GM12875 (cell line): Measurements from ENCODE around the gene ZBTB47.

ENCODE experiments used
- H3K4me3 ChIP-seq: one replicate; pipeline ENCODE4 v1.5.1; 2011; ENCODE audit warnings: low read depth, low read length, control low read depth
- CTCF ChIP-seq: IDR thresholded peaks from 2 replicates; pipeline ENCODE4 v1.5.1; 2011; ENCODE audit warnings: low read depth, mild to moderate bottlenecking, control low read depth, inconsistent platforms, low read length, moderate library complexity, borderline replicate concordance; ENCODE audit not compliant: insufficient read depth

ZBTB47 gene

GRCh38 chr3:42652251-42652610 is 1.3 kb upstream of the ZBTB47 start:
- no peak for TF ChIP-seq CTCF
- no peak overlapping the region for H3K4me3 ChIP-seq

DNA sequence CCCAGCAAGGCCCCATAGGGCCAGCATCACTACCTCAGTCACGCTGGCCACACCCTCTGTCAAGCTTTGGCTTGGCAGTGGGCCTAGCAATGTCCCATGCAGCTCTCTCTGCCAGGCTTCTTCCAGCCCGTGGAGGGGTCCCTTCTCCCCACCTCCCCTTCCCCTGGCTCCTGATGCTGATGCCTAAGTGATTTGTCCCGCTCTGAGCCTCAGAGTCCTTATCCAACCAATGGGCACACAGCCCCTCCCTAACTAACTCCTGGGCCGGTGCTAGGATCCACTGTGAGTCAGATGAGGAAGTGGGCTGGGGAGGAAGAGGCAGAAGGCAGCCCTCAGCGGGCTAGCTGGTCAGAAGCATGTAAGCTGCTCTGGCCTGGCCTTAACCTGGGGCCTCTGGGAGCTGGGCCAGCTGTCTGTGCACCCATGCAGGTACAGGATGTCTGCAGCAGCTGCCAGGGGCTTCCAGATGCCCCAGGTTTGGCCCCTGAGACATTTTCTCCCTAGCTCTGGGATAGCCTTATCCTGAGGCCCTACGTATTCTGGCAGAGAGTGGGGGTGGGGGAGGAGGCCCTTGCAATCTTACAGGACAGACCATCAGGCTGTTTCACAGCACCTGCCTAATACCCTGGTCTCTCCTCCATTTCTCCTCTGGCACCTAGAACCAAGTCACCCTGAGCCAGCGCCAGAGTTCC is 740 bp upstream of the ZBTB47 start:
- TF ChIP-seq CTCF = no peak
- no peak overlapping the region for H3K4me3 ChIP-seq

DNA sequence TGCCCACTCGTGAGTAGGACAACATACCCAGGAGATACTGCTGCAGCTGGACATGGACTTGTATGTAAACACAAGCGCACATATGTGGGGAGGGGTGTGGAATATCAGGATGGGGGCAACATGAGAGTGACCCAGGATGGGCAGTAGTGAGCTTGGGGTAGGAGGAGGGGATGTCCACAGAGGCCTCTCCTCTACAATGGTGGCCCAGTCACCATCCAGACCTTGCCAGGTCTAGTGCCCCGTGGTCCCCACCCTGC is 266 bp upstream of the ZBTB47 start:
- TF ChIP-seq CTCF = no peak
- H3K4me3 ChIP-seq = no peak overlapping the region

DNA sequence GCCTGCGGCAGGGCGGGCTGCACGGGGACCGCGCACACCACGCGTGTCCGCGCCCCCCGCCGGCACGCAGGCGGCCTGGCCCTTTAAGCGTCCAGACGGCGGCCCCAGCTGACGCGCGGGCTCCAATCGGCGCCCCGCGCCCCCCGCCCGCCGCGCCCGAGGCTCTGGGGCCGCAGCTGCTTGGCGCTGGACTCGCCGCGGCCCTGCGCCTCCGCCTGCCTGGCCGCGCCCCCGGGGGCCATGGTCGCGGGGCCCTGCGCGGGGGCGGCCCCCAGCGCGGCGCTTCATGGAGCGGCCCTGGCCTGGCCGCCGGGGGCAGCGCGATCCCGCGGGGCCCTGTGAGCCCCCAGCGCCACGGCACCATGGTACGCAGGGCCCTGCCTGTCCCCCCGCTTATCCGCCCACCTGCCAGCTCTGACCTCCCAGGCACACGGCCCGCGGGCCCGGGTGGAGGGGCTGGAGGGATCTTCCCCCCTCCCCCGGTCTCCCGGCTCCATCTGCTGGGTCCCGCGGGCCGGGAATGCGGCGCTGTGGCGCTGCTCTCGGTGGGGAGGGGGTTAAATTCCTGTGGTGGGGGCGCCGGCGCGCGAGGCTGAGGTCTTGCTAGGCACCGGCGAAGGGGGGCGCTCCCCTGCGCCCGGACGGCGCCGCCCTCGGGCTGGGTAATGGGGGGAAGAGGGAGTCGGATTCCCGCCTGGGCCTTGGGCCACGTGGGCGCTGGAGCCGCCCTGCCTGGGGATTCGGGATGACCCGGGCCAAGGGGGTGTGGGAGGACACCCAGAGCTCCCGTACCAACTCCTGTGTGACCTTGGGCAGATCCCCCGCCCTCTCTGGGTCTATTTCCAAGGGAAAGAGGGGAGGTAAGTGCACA is 1.1 kb downstream of the ZBTB47 start:
- no peak for TF ChIP-seq CTCF
- peak overlapping the region; percentile 51 for H3K4me3 ChIP-seq

DNA sequence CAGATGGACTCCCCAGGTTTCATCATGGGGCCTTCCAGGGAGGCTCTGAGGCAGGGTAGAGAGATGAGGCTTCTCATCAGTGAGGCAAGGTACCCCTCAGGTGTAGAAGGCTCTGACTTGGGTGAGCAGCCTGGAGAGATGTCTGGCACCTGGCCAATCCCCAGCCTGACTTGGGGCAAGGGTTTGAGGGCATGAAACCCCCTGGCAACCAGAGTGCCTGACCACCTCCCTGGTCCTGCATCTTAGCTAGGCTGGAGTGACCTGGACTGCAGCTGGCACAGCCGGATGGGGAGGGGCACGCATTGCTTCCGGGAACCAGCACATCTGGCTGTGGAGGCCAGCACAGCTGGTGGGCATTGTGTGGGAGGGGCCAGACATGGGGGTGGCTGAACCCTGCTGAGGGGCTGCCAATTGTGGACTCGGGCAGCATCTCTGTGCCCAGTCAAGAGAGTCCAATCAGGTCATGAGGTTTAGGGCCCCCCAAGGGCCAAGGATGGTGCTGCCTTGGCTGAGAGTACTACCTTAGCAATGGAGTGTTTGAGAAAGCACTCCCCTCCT is 1.9 kb downstream of the ZBTB47 start:
- no peak for TF ChIP-seq CTCF
- no peak overlapping the region for H3K4me3 ChIP-seq

DNA sequence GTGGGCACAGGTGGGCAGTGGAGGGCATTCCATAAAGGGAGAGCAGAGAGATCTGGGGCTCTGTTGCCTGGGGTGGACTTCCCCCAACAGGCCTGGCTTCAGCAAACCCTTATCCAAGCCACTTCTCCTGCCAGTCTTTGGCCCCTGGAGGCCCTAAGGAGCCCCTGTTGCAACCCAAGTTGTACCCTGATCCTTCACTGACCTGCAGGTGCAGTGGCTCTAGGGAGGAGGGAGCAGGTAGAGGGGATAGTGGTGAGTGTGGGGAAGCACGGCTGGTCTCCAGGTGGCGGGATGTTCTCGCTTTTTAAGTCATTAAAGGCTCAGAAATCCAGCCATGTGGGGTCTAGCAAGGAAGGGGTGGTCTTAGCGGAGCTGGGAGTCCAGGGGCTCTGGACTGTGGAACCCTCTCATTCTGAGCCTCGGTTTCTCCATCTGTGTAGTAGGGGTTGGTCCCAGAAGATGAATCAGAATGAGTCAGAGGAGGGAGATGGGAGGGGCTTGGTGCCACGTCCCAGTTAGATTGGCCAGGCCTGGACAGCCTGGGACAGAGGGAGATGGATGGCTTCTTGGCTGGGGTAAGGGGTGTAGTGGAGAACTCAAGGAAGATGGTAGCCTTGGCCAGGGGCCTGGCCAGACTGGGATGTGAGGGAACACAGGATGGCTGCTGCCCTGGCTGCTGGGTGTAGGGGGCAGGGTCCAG is 2.6 kb downstream of the ZBTB47 start:
- TF ChIP-seq CTCF = no peak
- no peak overlapping the region for H3K4me3 ChIP-seq
